Left lung (tissue), 10 donors: ENCODE data around the gene DCDC1. TPM values are rescaled to one million over a fixed set of nuclear protein-coding genes. Genes with fewer than 3 reads are reported as not detected.

Experiments
- ATAC-seq: fragments of 200-7000 bp; cut with Tn5 transposase; one replicate; pipeline ENCODE4 v1.9.1; 2020; ENCODE audit warnings: moderate library complexity
- DNase-seq, 4 donors: peaks; one replicate each; pipeline ENCODE4 v3.0.0-alpha.2; 2013 to 2020
- H3K27ac ChIP-seq, 2 donors: fragments of 200-600 bp; sonication (generic) in 1 of 2; one replicate each; pipeline versions ENCODE4 v1.5.0 to v1.8.0; 2020 to 2021
- H3K27me3 ChIP-seq, 2 donors: fragments of 200-600 bp; sonication (generic) in 1 of 2; one replicate each; pipeline versions ENCODE4 v1.5.0 to v1.8.0; 2020 to 2021
- H3K36me3 ChIP-seq, 2 donors: fragments of 200-600 bp; sonication (generic) in 1 of 2; one replicate each; pipeline versions ENCODE4 v1.5.0 to v1.8.0; 2020 to 2021
- H3K4me1 ChIP-seq, 2 donors: fragments of 200-600 bp; one replicate each; pipeline ENCODE4 v1.8.0; 2021
- H3K4me3 ChIP-seq, 2 donors: fragments of 200-600 bp; sonication (generic) in 1 of 2; one replicate each; pipeline versions ENCODE4 v1.5.0 to v1.8.0; 2020 to 2021; ENCODE audit warnings: mild to moderate bottlenecking in 1 of 2
- H3K9me3 ChIP-seq, 2 donors: fragments of 200-600 bp; sonication (generic) in 1 of 2; one replicate each; pipeline versions ENCODE4 v1.5.0 to v1.8.0; 2020 to 2021
- CTCF ChIP-seq, 2 donors: fragments of 200-600 bp; sonication (generic) in 1 of 2; IDR thresholded peaks; one replicate each; pipeline versions ENCODE4 v1.5.0 to v1.8.0; 2021; ENCODE audit warnings: antibody characterized with exemption in 2 of 2
- intact Hi-C, 2 donors: fragments of 100-400 bp; cut with DNase I; formaldehyde crosslinking; loops; one replicate each; pipeline versions ENCODE4 v1.11.2 to v1.14.2; 2022
- polyA plus RNA-seq, 6 donors: library from polyadenylated mRNA; unstranded; fragments of 120-200 nt; gene quantifications; one replicate each; pipeline ENCODE4 v1.2.1, GENCODE V29; 2013; ENCODE audit not compliant: insufficient read length in 6 of 6
- total RNA-seq, 2 donors: library from RNA; stranded (reverse); fragmentation: NEBNext Ultra II Directional; extraction: Animal tissue kit (Norgen Biotek cat#: 25700); gene quantifications; one replicate each; pipeline ENCODE4 v1.2.1, GENCODE V29; 2021
- donor health status: DM: no; HTN: yes; CAD: no.
- donor health status: DM: no; HTN: no; CAD: no.

Gene DCDC1
- total and polyA plus RNA-seq, 8 donors: 0.09 to 3.3 (median 2.0) TPM

- Histone ChIP-seq H3K36me3 (no peaks in the 10 kb centered on the region), H3K9me3 (no peaks in the 10 kb centered on the region), H3K4me1 (no peaks in the 10 kb centered on the region), H3K27ac (no peak overlapping the region), H3K4me3 (no peak overlapping the region), H3K27me3 (no peaks in the 10 kb centered on the region)
- intact Hi-C loops: no loop called here
- DNase-seq (no peak), ATAC-seq (no peak)
- TF ChIP-seq CTCF (IDR thresholded peaks at IDR 0.05): no peak
These were observed 155.2 kb downstream of the DCDC1 start for GRCh38 chr11:31214372-31214771.

- TF ChIP-seq CTCF (IDR thresholded peaks at IDR 0.05): no peak
- Histone ChIP-seq H3K36me3 (no peaks in the 10 kb centered on the region), H3K4me1 (no peaks in the 10 kb centered on the region), H3K27me3 (no peaks in the 10 kb centered on the region), H3K4me3 (no peak overlapping the region), H3K27ac (no peak overlapping the region), H3K9me3 (no peaks in the 10 kb centered on the region)
- DNase-seq: peak in 2 of 4 donors; percentile 1 to 9
- no peak for ATAC-seq
- intact Hi-C loops: no loop called here
These were observed 170.2 kb downstream of the DCDC1 start for GRCh38 chr11:31199378-31199777.

- no peak for ATAC-seq
- no peak for TF ChIP-seq CTCF (IDR thresholded peaks at IDR 0.05)
- Histone ChIP-seq H3K27me3 (no peaks in the 10 kb centered on the region), H3K9me3 (peaks cover 0 to 39% of the 10 kb centered on the region in 2 donors), H3K27ac (no peak overlapping the region), H3K4me1 (no peaks in the 10 kb centered on the region), H3K4me3 (no peak overlapping the region), H3K36me3 (no peaks in the 10 kb centered on the region)
- intact Hi-C loops: no loop called here
- DNase-seq: no peak
These were observed 195.4 kb downstream of the DCDC1 start for GRCh38 chr11:31173926-31174680.

- Histone ChIP-seq H3K9me3 (no peaks in the 10 kb centered on the region), H3K27me3 (no peaks in the 10 kb centered on the region), H3K27ac (no peak overlapping the region), H3K4me3 (no peak overlapping the region), H3K4me1 (no peaks in the 10 kb centered on the region), H3K36me3 (no peaks in the 10 kb centered on the region)
- DNase-seq: peak in 1 of 4 donors; percentile 5
- no peak for ATAC-seq
- intact Hi-C loops: no loop called here
- TF ChIP-seq CTCF (IDR thresholded peaks at IDR 0.05): peak; percentile 28 to 33
These were observed 208.8 kb downstream of the DCDC1 start for GRCh38 chr11:31160504-31161422.

- intact Hi-C loops: no loop called here
- ATAC-seq: no peak
- TF ChIP-seq CTCF (IDR thresholded peaks at IDR 0.05): no peak
- Histone ChIP-seq H3K36me3 (no peaks in the 10 kb centered on the region), H3K27ac (no peak overlapping the region), H3K27me3 (no peaks in the 10 kb centered on the region), H3K4me1 (no peaks in the 10 kb centered on the region), H3K9me3 (no peaks in the 10 kb centered on the region), H3K4me3 (no peak overlapping the region)
- no peak for DNase-seq
These were observed 218.7 kb downstream of the DCDC1 start for GRCh38 chr11:31150841-31151240.
